NCI-H1694 (cell line): ENCODE results near the gene ITGAL.
"Not testable (repeated sequence)": the region's sequence is repeated elsewhere in the genome, so short reads cannot be mapped to it uniquely, and the experiment has no call there.

Experiments used
- DNase-seq: peaks from one replicate; lab custom pipeline; 2025; lab: John Stamatoyannopoulos, UW

The ITGAL gene

DNA sequence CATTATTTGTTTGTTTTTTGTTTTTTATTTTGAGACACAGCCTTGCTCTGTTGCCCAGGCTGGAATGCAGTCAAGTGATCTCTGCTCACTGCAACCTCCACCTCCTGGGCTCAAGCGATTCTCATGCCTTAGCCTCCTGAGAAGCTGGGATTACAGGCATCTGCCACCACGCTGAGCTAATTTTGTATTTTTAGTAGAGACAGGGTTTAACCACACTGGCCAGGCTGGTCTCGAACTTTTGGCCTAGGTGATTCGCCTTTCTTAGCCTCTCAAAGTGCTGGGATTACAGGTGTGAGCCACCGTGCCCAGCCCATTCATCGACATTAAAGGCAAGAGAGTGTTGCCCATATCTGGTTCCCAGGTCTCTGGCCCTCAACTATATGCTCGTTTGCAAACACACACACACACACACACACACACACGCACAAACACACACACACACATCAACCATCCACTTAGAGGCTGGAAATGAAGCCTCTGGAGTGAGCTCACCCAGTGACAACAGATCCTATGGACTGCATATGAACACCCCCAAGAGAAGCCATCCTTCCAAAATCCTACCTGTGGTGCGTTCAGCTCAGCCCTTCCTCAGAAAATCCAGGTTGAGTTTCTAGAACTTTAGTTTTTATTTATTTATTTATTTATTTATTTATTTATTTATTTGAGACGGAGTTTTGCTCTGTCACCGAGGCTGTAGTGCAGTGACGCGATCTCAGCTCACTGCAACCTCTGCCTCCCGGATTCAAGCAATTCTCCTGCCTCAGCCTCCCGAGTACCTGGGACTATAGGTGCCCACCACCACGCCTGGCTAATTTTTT is 14.6 kb upstream of the ITGAL start:
- DNase-seq, result no peak

DNA sequence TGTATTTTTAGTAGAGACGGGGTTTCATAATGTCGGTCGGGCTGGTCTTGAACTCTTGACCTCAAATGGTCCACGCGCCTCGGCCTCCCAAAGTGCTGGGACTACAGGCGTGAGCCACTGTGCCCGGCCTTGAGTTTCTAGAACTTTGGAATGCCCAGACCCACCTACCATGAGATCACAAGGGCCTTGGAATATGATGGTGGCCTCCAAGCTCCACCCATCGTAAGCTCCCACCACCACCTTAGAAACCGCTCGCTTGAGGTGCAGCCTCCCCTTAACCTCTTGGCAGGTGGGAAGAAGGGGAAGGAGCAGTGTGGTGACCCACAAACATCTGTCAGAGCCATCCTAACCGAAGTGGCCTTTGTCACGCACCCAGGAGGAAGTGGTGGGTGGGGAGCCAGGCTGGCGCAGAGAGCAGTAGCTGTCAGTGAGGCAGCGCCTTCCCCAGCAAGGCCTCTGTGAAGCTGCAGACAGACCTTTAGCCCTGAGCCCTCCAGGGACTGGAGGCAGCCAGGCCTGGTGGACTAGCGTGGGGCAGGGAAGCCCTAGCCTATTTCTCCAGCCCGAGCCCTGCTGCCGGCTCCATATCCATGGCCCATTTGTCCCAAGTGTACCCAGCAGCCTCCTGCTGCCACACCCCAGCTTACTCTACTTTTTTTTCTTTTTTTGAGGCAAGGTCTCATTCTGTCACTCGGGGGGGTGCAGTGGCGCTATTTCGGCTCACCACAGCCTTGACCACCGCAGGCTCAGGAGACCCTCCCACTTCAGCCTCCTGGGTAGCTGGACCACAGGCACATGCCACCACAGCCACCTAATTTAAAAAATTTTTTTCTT is 13.8 kb upstream of the ITGAL start:
- DNase-seq, result no peak

DNA sequence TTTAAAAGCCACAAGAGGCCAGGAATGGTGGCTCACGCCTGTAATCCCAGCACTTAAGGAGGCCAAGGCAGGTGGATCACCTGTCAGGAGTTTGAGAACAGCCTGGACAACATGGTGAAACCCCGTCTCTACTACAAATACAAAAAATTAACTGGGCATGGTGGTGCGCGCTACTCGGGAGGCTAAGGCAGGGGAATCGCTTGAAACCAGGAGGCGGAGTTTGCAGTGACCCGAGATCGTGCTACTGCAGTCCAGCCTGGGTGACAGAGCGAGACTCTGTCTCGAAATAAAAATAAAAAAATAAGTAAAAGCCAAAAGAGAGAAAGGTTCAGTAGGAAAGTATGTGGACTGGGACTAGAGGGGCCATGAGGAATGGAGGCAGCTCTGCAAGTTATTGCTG is 13.1 kb upstream of the ITGAL start:
- DNase-seq, result no peak

DNA sequence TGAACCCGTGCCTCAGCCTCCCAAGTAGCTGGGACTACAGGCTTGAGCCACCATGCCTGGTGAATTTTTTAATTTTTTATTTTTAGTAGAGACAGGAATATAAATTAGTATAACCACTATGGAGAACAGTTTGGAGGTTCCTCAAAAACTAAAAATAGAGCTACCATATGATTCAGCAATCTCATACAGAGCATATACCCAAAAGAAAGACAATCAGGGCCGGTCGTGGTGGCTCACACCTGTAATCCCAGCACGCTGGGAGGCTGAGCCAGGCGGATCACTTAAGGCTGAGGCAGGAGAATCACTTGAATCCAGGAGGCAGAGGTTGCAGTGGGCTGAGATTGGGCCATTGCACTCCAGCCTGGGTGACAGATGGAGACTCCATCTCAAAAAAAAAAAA is 11.1 kb upstream of the ITGAL start:
- not testable (repeated sequence) for DNase-seq

DNA sequence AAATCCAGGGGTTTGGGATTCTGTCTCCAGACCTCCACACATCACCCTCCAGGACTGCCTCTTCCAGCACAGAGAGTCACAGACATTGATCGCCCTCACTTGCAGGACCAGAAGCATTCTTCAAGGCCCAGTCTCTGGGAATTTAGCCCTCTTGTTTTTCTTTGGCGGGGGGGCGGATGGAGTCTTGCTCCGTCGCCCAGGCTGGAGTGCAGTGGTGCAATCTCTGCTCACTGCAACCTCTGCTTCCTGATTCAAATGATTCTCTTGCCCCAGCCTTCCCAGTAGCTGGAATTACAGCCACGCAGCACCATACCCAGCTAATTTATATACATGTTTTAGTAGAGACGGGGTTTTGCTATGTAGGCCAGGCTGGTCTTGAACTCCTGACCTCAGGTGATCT is 8.5 kb upstream of the ITGAL start:
- DNase-seq, result no peak

DNA sequence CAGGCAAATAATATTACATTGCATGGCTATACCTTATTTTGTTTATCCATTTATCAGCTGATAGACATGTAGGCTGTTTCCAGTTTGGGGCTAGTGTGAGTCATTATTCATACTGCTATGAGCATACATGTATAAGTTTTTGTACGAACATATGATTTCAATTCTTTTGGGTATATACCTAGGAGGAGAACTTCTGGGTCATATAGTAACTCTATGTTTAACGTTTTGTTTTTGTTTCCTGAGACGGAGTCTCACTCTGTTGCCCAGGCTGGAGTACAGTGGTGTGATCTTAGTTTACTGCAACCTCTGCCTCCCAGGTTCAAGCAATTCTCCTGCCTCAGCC is 2.4 kb upstream of the ITGAL start:
- no peak for DNase-seq

DNA sequence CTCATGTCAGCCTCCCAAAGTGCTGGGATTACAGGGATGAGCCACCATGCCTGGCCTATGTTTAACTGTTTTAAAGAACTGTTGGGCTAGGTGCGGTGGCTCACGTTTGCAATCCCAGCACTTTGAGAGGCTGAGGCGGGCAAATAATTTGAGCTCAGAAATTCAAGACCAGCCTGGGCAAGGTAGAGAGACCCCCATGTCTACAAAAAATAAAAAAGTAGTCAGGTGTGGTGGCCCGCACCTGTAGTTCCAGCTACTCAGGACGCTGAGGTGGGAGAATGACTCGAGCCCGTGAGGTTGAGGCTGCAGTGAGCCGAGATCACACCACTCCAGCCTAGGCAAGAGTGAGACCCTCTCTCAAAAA is 1.9 kb upstream of the ITGAL start:
- DNase-seq, result no peak

DNA sequence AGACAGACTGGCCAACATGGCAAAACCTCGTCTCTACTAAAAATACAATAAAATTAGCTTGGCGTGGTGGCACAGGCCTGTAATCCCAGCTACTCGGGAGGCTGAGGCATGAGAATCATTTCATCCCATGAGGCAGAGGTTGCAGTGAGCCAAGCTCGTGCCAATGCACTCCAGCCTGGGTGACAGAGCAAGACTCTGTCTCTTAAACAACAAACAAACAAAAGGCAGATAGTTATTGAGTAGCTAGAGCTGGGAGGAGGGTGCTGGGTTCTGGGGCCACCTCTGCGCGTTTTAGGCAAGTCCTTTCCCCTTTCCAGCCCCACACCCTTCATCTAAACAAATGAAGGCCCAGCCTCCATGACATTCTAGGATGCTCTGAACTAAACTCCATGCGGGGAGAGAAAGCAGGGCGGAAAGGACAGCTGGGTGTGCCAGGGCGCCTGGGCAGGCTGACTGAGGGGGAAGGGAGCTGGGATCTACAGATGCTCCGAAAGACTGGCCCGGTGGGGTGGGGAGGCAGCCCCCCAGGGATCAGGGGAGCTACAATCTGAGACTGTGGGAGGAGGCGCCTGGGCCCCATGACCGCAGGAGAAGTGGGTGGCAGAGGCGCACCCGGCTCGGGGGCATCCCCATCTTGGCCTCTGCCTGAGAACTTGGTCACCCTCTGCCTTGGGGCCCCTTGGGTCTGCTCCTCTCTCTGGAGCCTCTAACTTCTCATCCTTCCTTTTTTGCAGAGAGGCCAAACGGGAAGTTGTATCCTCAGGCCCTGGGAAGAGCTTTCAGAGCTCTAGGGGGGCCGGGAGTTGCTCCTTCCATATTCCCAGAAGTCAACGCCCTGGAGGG is 910 bp downstream of the ITGAL start:
- DNase-seq, result no peak

DNA sequence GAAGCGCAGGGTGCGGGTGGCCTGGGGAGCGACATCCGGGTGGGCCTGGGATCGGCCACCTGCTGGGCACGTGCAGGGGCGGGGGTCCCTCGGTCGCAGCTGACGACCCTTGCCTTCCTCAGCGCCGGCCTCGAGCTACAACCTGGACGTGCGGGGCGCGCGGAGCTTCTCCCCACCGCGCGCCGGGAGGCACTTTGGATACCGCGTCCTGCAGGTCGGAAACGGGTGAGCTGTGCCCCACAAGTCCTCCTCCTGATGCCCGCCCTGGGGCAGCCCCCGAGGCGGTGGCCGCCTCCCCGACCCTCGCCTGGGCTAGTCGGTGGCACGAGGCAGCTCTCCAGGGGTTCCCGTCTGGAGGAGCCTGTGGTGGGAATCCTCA is 1.5 kb downstream of the ITGAL start:
- DNase-seq, result no peak

DNA sequence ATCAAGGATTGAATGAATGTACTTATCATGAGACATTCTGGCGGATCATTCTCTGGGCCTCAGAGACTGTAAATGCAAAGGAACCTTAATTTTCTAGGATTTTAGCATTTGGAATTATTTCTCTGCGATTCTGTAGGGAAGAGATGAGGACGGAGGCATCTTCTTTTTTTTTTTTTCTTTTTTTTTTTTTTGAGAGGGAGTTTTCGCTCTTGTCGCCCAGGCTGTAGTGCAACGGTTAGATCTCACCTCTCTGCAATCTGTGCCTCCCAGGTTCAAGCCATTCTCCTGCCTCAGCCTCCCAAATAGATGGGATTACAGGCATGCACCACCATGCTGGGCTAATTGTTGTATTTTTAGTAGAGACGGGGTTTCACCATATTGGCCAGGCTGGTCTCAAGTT is 2.1 kb downstream of the ITGAL start:
- DNase-seq, result no peak

DNA sequence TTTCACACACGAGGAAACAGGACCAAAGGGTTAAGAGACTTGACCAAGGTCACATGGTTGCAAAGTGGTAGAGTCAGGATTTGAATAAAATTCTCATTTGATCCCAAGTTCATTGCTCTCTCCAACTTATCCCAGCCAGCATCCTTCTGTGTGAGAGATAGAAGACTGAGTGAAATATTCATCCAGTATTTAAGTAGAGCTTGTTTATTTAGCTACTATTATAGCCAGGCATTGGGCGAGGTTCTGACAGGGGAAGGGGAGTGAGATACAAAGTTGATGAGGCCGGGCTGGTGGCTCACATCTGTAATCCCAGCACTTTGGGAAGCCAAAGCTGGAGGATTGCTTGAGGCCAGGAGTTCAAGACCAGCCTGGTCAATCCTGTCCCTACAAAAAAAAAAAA is 4.4 kb downstream of the ITGAL start:
- no peak for DNase-seq

DNA sequence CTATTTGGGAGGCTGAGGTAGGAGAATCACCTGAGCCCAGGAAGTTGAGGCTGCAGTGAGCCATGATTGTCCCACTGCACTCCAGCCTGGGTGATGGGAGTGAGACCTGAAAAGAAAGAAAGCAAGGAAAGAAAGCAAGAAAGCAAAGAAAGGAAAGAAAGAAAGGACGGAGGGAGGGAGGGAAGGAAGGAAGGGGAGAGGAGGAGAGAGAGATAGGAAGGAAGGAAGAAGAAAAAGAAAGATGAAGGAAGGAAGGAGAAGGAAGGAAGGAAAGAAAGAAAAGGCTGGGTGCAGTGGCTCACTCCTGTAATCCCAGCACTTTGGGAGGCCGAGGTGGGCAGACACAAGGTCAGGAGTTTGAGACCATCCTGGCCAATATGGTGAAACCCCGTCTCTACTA is 5.2 kb downstream of the ITGAL start:
- DNase-seq, result not testable (repeated sequence)

DNA sequence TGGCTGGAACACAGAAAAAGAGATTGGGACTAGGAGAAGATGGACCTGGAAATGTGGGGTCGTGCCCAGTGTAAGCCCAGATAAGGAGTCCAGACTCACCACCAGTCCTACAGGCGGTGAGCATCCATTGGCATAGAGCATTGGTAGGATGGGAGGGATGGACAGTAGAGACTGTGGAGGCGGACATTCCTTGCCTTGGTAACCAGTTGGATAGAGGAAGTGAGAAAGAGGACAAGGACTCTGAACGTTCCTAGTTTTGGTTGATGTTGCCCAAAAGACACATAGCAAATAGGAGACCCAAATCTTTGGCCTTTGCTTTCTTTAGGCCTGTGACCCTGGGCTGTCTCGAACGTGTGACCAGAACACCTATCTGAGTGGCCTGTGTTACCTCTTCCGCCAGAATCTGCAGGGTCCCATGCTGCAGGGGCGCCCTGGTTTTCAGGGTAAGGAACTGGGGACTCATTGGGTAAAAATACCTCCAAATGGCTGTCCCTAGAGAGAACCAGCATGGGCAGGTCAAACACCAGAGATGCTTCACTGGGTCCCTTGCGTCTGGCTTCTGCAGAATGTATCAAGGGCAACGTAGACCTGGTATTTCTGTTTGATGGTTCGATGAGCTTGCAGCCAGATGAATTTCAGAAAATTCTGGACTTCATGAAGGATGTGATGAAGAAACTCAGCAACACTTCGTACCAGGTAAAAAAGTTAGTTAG is 6.4 kb downstream of the ITGAL start:
- DNase-seq, result no peak

DNA sequence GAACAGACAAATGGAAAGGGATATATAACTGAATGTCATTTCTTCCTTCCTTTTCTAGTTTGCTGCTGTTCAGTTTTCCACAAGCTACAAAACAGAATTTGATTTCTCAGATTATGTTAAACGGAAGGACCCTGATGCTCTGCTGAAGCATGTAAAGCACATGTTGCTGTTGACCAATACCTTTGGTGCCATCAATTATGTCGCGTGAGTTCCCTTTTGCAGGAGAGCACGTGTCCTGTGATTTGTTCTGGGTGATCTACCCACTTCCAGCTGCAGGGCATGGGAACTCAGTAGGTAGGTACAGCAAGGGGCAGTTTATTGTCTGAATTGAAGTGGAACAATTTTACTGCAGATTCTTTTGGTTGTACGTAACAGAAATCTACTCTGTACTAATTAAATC is 8.8 kb downstream of the ITGAL start:
- no peak for DNase-seq

DNA sequence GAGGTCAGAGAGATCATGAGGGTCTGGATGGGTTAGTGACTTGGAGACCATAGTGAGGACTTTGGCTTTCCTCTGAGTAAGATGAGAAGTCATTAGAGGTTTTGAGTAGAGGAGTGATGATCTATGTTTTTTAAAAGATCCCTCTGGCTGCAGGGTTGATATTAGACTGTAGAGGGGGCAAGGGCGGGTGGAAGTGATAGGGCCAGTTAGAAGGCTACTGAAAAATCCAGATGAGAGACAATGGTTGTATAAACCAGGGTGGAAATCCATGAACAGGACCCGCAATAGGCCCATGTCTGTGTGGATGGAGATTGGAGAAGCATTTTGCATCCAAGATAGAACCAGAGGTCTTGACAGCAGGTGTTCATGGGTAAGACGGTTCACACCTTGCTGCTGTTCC is 9.8 kb downstream of the ITGAL start:
- no peak for DNase-seq

DNA sequence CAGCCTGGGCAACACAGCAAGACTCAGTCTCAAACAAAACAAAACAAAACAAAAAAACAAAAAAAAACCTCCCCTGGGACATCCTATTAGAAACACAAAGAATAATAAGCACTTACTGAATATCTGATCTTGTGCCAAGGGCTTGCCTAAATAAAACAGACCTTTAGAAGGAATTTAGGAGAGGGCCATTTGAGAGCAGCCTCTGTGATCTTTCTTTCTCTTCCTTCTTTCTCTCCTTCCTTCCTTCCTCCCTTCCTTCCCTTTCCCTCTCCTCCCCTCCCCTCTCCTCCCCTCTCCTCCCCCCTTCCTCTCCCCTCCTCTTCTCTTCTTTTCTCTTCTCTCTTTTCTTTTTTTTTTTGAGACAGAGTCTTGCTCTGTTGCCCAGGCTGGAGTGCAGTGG is 12.3 kb downstream of the ITGAL start:
- no peak for DNase-seq

DNA sequence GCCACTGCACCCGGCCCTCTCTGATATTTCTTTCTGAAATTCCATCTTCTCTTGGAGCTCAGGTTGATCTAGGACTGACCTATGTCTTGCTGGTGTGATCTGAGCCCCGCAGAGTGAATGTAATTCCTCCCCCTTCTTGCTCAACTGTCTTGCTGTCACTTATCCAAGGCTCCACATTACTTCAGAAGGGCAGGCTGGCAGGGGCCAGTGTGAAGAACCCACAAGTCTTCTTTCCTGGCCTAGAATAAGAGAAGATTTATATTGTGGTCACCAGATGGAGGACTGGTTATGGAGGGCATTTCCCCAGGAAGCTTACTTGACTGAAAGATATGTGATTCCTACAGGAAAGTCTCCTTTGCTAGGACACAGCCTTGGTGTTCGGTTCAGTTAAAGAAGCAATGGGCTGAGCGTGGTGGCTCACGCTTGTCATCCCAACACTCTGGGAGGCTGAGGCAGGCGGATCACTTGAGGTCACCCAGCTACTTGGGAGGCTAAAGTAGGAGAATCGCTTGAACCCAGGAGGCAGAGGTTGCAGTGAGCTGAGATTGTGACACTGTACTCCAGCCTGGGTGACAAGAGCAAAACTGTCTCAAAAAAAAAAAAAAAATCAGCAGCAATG is 13.4 kb downstream of the ITGAL start:
- no peak for DNase-seq

DNA sequence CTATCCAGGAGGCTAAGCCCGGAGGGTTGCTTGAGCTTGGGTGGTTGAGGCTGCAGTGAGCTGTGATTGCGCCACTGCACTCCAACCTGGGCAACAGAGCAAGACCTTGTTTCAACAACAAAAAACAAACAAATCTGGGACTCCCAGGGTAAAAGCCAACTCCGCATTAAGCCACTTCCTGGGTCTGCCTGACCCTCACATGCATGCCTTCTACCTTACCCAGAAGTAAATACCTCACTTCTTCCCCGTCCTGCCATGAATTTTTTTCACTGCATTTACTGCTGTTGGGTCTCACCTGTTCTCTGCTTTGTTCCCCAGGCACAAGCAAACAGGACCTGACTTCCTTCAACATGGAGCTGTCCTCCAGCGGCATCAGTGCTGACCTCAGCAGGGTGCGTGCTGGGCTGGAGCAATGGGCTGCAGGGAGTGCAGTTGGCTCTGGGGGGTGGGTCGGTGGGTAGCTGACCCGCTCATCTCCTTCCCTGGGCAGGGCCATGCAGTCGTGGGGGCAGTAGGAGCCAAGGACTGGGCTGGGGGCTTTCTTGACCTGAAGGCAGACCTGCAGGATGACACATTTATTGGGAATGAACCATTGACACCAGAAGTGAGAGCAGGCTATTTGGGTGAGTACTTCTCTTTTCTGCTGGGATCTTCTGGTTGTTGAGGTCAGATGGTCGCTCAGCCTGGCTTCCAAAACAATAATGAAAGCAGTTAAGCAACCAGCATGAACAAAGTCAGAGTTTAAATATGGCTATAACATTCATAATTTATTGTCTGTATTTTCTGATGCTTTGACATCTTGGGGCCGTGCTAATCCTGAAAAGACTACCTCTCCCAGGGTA is 16.4 kb downstream of the ITGAL start:
- no peak for DNase-seq

DNA sequence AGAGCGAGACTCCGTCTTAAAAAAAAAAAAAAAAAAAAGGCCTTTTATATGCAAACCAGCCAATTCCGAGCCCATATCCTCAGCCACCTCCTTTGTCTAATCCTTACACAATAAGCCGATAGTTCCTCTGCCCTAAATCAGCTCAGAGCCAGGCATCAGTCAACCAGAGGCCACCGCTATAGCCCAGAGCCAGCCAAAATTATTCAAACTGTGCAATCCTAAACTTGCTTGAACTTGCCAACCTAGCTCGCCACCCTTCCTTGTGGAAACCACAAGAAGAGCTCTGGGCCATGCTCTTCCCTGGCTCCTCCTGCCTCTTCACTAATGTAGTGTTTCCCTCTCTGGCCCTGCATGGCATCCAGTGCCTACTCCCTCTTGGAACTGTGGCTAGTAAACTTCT is 17.7 kb downstream of the ITGAL start:
- no peak for DNase-seq

DNA sequence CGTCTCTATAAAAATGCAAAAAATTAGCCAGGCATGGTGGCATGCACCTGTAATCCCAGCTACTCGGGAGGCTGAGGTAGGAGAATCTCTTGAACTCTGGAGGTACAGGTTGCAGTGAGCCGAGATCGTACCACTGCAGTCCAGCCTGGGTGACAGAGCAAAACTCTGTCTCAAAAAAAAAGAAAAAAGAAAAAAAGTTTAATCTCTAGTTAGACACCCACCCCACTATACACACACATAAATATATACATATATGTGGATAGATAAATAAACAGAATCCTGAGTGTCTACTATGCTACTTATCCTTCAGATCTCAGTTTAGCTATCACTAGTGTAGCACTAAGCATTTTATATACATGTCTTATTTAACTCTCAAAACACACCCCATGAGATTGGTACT is 18.7 kb downstream of the ITGAL start:
- no peak for DNase-seq
